ENCODE measurements around the gene FOXP1. TPM values are rescaled to one million over a fixed set of nuclear protein-coding genes. Genes with fewer than 3 reads are reported as not detected.

FOXP1 gene
- total and polyA plus RNA-seq, 2 donors from 2014 or later = 6.7 to 87.2 TPM

DNA sequence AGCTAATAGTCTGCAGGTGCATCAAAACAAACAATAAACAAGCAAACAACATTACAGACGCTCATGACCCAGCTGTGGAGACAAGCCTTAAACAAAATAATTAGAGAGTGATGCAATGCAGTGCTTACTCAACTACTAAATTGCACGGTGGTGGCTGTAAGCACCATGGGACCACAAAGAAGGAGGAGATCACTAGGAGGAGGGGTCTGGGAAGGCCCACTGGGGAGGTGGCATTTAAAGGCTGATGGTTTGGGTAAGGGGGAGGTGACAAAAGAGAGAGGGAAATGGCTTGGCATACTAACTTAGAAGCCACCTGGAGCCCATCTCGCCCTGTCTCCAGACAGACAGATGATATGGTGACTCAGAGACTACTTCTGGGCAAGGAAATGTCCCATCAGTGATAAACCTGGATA lies 516.7 kb downstream of the FOXP1 start:
- Histone ChIP-seq H3K4me3 (ENCODE audit: low read length in 3 of 3) (no peak overlapping the region), H3K27me3 (ENCODE audit: control insufficient read depth, insufficient read depth, low read length) (no peaks in the 10 kb centered on the region), H3K9ac (ENCODE audit: low read length in 3 of 3) (no peak overlapping the region), H3K9me3 (ENCODE audit: control insufficient read depth in 2 of 3, insufficient read depth in 1 of 3, low read length in 3 of 3) (no peaks in the 10 kb centered on the region), H3K36me3 (ENCODE audit: control insufficient read depth in 2 of 3, insufficient read depth in 3 of 3, low read length in 3 of 3) (no peaks in the 10 kb centered on the region), H3K4me1 (ENCODE audit: control insufficient read depth in 2 of 3, insufficient read depth in 2 of 3, low read depth in 1 of 3, low read length in 3 of 3) (peaks cover 0 to 6% (median 4%) of the 10 kb centered on the region in 3 donors), H3K27ac (ENCODE audit: low read depth in 2 of 2, low read length in 2 of 2) (no peak overlapping the region)
- FAIRE-seq = no peak
- peak in 2 of 5 donors; percentile 24 to 37 for DNase-seq
- TF ChIP-seq, protein P1, sequence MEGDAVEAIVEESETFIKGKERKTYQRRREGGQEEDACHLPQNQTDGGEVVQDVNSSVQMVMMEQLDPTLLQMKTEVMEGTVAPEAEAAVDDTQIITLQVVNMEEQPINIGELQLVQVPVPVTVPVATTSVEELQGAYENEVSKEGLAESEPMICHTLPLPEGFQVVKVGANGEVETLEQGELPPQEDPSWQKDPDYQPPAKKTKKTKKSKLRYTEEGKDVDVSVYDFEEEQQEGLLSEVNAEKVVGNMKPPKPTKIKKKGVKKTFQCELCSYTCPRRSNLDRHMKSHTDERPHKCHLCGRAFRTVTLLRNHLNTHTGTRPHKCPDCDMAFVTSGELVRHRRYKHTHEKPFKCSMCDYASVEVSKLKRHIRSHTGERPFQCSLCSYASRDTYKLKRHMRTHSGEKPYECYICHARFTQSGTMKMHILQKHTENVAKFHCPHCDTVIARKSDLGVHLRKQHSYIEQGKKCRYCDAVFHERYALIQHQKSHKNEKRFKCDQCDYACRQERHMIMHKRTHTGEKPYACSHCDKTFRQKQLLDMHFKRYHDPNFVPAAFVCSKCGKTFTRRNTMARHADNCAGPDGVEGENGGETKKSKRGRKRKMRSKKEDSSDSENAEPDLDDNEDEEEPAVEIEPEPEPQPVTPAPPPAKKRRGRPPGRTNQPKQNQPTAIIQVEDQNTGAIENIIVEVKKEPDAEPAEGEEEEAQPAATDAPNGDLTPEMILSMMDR (IDR thresholded peaks at IDR 0.05; ENCODE audit: borderline replicate concordance, extremely low read depth, insufficient read depth) = no peak
- intact Hi-C loops (cut with DNase I) = no loop called here

DNA sequence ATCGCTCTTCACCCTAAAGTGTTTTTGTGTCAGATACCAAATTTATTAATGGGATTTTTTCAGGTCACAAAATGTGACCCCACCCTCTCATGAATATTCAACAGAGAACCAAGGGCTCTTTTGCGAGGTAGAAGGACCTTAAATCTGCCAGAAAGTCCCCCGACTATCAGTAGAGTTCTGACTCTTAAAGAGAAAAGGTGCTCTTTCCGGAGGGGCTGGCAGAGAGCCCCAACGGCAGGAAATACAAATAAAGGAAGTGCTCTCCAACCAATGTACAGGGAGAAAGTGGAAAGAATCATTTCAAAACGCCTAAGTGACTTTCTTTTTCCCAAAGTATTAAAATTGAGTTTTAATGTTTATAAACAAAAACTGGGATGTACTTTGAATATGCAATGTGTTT lies 517.2 kb downstream of the FOXP1 start:
- Histone ChIP-seq H3K4me1 (ENCODE audit: control insufficient read depth in 2 of 3, insufficient read depth in 2 of 3, low read depth in 1 of 3, low read length in 3 of 3) (peaks cover 0 to 6% (median 4%) of the 10 kb centered on the region in 3 donors), H3K27ac (ENCODE audit: low read depth in 2 of 2, low read length in 2 of 2) (no peak overlapping the region), H3K4me3 (ENCODE audit: low read length in 3 of 3) (no peak overlapping the region), H3K27me3 (ENCODE audit: control insufficient read depth, insufficient read depth, low read length) (no peaks in the 10 kb centered on the region), H3K9ac (ENCODE audit: low read length in 3 of 3) (no peak overlapping the region), H3K36me3 (ENCODE audit: control insufficient read depth in 2 of 3, insufficient read depth in 3 of 3, low read length in 3 of 3) (no peaks in the 10 kb centered on the region), H3K9me3 (ENCODE audit: control insufficient read depth in 2 of 3, insufficient read depth in 1 of 3, low read length in 3 of 3) (no peaks in the 10 kb centered on the region)
- intact Hi-C loops (cut with DNase I) = no loop called here
- FAIRE-seq (no peak), DNase-seq (no peak)
- TF ChIP-seq, protein P1 (IDR thresholded peaks at IDR 0.05; ENCODE audit: borderline replicate concordance, extremely low read depth, insufficient read depth) = no peak

DNA sequence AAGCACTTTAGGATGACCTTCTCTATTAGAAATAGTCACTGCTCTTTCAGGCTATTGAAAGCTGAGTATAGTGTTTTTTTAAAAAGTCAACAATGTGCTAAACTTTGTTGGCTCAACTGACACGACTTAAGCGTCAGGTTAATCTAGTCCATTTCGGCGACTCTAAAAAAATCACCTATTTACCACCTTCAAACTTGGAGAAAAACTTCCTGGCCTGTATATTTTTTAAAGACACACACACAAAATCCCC lies 517.8 kb downstream of the FOXP1 start:
- Histone ChIP-seq H3K9ac (ENCODE audit: low read length in 3 of 3) (peak overlapping the region in 2 of 3 donors; percentile 34 to 76), H3K9me3 (ENCODE audit: control insufficient read depth in 2 of 3, insufficient read depth in 1 of 3, low read length in 3 of 3) (no peaks in the 10 kb centered on the region), H3K27ac (ENCODE audit: low read depth in 2 of 2, low read length in 2 of 2) (peak overlapping the region in 1 of 2 donors; percentile 71), H3K36me3 (ENCODE audit: control insufficient read depth in 2 of 3, insufficient read depth in 3 of 3, low read length in 3 of 3) (no peaks in the 10 kb centered on the region), H3K4me3 (ENCODE audit: low read length in 3 of 3) (peak overlapping the region; percentile 46 to 73 (median 65)), H3K27me3 (ENCODE audit: control insufficient read depth, insufficient read depth, low read length) (no peaks in the 10 kb centered on the region), H3K4me1 (ENCODE audit: control insufficient read depth in 2 of 3, insufficient read depth in 2 of 3, low read depth in 1 of 3, low read length in 3 of 3) (peaks cover 0 to 6% (median 4%) of the 10 kb centered on the region in 3 donors)
- intact Hi-C loops (cut with DNase I) = no loop called here
- FAIRE-seq (no peak), DNase-seq (no peak)
- TF ChIP-seq, protein P1 (IDR thresholded peaks at IDR 0.05; ENCODE audit: borderline replicate concordance, extremely low read depth, insufficient read depth) = no peak
